HG03442 (cell line): Measurements from ENCODE around the gene ARPC5.
"Not testable (repeated sequence)": the region's sequence is repeated elsewhere in the genome, so short reads cannot be mapped to it uniquely, and the experiment has no call there.

Experiments
- ATAC-seq: cut with Tn5 transposase; IDR thresholded peaks from one replicate; pipeline ENCODE4 v1.9.1; 2021; ENCODE audit warnings: mild to moderate bottlenecking, moderate library complexity; ENCODE audit not compliant: unreplicated experiment

Gene ARPC5

GRCh38 chr1:183635606-183636333 is at the start of gene ARPC5:
TSS of gene ARPC5 (minus strand) at chr1:183635783. CDS start at chr1:183635659, 124 bp downstream.
- peak; percentile 83 for ATAC-seq

DNA sequence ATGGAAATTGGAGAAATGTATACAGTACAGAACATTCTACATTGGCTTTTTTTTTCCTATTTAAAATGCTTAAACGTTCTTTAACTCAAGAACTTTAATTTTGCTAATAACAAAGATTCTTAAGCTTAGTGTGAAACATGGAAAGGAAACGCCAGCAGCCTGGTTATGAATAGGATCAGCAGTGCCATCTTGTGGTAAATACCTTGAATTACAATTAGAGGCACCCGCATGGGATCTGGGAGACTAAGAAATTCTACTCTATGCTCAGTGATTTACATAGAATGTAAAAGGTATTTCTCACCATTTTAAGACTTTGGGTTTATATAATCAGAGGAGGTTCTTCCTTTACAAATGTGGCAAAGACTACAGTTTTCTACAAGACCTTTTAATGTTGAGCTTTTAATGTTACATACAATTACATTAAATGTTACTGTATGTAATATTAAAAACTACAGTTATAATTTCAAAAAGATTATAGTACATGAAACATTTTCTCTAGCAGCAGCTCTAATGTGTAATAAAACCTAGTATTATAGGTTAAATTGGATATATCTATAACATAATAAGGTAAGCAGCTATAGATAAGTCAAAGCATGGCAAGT is 49.6 kb upstream of the ARPC5 start:
- no peak for ATAC-seq

DNA sequence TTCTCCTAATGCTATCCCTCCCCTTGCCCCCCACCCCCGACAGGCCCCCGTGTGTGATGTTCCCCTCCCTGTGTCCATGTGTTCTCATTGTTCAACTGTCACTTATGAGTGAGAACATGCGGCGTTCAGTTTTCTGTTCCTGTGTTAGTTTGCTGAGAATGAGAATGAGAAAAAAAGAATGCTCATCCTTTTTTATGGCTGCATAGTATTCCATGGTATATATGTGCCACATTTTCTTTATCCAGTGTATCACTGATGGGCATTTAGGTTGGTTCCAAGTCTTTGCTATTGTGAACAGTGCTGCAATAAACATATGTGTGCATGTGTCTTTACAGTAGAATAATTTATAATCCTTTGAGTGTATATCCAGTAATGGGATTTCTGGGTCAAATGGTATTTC is 43.8 kb upstream of the ARPC5 start:
- not testable (repeated sequence) for ATAC-seq

GRCh38 chr1:183678819-183679218 is 43.2 kb upstream of the ARPC5 start:
- no peak for ATAC-seq

DNA sequence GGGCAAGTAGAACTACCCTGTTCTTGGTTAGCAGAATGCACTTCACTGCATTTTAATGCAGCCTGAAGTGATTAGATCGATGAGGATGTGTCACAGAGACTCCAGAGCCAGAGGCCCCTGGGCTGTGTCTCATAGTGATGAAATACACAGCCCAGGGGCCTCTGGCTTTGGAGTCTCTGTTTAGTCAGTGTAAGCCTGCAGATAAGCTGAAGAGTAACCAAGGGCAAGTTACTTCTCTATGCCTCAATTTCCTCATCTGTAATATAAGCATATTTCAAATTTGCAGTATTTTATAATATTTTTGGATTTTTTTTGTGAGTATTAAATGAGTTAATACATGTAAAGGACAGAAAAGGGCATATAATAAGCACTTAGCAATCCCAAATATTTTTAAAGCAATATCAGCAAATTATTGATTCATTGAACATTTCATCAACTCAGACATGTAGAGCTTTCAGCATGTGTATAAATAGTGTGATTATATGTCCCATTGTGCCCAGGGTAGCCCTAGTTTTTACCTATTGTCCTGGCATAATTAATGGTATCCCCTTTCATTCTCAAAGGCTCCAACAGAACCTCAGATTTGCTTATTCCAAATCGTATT is 41.1 kb upstream of the ARPC5 start:
- ATAC-seq, result no peak

- no peak for ATAC-seq
Observed at GRCh38 chr1:183675883-183676585, 40.5 kb upstream of the ARPC5 start.

GRCh38 chr1:183675381-183675780 is 39.8 kb upstream of the ARPC5 start:
- ATAC-seq, result no peak

GRCh38 chr1:183674886-183675285 is 39.3 kb upstream of the ARPC5 start:
- no peak for ATAC-seq

- no peak for ATAC-seq
Observed at GRCh38 chr1:183674339-183674738, 38.8 kb upstream of the ARPC5 start.

- no peak for ATAC-seq
Observed at GRCh38 chr1:183673605-183674323, 38.2 kb upstream of the ARPC5 start.

DNA sequence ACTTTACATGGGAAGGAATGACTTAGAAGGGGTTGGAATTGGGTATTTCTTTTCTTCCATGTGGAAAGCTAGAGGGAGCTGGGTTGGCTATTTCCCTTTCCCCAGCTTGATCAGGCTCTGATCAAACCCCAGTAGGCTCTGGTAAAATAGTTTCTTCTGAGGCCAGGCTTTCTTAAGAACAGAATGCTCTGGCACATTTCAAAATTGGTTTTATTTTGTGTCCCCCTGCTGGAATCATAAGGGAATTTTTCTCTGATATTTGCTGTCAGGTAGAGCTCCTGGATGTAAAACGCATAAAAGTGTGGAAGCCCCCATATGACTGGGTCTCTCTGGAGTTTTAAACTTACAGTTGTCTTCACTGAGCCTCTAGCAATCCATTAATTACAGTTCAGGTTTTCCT is 34.6 kb upstream of the ARPC5 start:
- ATAC-seq, result no peak

GRCh38 chr1:183656355-183656754 is 20.8 kb upstream of the ARPC5 start:
- no peak for ATAC-seq

DNA sequence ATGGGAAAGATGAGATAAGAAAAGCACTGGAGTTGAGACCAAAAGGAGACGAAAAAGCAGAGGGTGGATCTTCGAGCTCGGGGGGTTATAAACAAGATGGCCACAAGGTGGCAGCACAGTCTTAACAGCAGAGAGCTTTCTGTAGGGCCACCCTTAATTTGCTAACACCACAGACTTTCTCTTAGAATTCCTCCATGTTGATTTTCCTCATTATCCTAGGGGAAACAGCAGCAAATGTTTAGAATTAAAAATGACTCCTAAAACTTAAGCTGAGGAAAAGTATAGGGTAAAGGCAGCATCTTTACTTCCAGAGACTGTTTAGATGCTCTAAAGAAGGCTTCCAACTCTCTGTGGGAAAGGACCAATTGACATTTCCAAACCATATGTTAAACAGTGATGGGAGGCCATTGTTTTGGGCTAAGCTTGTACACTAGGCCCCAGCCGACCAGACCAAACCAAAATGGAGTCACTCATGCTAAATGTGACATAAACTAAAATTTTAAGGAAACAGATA is 20.0 kb upstream of the ARPC5 start:
- peak; percentile 52 for ATAC-seq

- no peak for ATAC-seq
Observed at GRCh38 chr1:183654706-183655105, 19.1 kb upstream of the ARPC5 start.

DNA sequence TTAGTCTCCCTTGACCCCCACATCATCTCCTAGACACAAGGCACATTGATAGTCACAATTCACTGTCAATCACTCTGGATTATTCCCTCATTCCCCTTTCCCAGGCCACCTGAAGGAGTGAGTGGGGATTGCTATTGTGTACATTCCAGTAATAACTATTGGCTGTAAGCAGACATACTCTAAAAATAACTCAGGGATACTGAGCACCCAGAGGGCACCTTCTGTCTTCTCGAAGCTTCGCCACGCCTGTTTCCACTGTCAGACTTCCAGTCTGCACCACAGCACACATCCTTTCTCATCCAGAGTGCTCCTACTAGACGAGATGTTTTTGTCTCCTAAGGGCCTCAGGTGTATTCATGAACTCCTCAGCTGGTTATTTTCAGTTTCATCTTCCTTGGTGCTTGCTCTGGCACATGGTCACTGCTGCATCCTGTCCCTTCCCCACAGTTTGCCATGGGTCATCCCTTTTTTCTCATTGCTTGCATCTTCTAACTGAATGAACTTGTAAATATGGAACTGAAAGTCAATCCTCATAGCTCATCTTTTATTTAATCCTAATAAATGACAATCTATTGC is 18.4 kb upstream of the ARPC5 start:
- no peak for ATAC-seq

GRCh38 chr1:183653462-183653794 is 17.8 kb upstream of the ARPC5 start:
- ATAC-seq, result no peak

DNA sequence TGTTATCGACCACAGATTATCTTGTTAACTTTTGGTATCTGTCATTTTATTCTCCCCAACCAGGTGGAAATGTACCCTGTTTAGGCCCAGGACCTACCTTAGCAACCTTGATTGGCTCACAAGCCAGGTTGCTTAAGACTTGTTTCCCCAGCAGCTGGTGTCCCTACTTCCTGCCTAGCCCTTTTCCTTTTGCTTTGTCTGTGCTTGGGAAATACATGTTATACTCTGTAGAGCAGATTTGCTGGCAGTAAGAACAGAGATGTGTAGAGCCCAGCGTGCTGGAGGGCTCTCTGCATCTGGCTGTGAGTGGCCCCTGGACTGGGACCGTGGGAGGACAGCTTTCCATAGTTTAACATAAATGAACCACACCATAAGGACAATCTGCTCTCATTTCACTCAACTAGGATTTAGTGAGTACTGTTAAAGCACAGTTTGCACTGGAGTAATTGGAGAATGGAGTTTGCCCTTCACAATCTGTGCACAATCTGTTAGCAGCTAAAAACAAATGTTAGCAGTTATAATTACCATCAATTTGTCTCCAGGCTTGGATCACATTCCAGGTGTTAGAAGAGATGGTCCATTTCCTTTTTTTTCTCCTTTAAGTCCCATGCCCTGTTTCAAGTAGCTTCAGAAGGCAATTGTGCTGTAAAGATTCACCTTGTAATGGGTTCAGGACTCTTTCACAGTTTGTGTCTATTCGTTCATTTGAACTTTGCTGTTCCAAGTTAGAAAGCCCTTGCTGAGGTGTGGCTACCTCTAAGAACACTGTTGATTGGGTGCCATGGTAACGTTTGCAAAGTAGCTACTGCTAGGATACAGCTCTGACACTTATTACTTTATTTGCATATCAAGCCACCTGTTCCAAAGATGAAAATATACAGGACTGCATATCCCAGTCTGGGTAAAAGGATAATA is 17.2 kb upstream of the ARPC5 start, which contains the start of gene APOBEC4:
TSS of gene APOBEC4 (minus strand) at position 770 of the 915 bp plus-strand sequence. CDS start 4,535 bp downstream, outside the sequence.
- no peak for ATAC-seq

GRCh38 chr1:183652107-183652506 is 16.5 kb upstream of the ARPC5 start:
- peak; percentile 51 for ATAC-seq

DNA sequence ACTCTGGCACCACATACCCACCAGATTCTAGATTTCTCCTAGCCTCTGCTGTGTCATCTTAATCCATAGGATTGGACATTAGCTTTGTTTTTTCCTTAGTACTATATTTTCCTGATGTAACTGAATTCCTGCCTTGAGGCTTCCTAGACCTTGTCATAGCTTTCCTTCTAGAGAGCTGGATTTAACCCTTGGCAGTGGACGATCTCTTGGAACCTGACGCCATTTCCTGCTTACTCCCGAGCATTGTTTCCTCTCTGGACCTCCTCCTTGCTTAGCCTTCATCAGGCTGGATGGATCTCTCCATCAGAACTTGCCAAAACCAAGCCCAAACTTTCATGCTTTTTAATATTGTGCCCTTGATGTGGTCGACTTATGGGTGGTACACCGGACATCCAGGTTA is 16.0 kb upstream of the ARPC5 start:
- ATAC-seq, result no peak
